ENCODE measurements around the gene GIGYF2. TPM values are rescaled to one million over a fixed set of nuclear protein-coding genes. Genes with fewer than 3 reads are reported as not detected.
"Not testable (repeated sequence)": the region's sequence is repeated elsewhere in the genome, so short reads cannot be mapped to it uniquely, and the experiment has no call there.

GIGYF2 gene
- total and polyA plus RNA-seq, 11 donors, result 25.3 to 78.1 (median 56.5) TPM

GRCh38 chr2:232850039-232850438 lies 152.9 kb downstream of the GIGYF2 start:
- ATAC-seq (no peak), DNase-seq (no peak)
- H3K4me1 ChIP-seq, result peaks cover 0 to 20% (median 0%) of the 10 kb centered on the region in 12 donors
- no peaks in the 10 kb centered on the region for H3K9me3 ChIP-seq
- TF ChIP-seq POLR2A (IDR thresholded peaks at IDR 0.05) (no peak), CTCF (IDR thresholded peaks at IDR 0.05) (no peak)
- WGBS, 4 donors, result 78 to 87% (median 82%) methylated on average over 3 of the region's 3 CpGs
- no peaks in the 10 kb centered on the region for H3K27me3 ChIP-seq
- intact Hi-C loops (cut with DNase I), result loop anchor here in 9 of 10 donors (5.0 to 10.0 kb wide), 4 partner anchors 175 to 402 kb away; partner anchors contain the start of genes ATG16L1 (in 4 of the 9) and NEU2 (in 1 of the 9)
- no peak overlapping the region for H3K4me3 ChIP-seq
- peaks cover 0 to 98% (median 79%) of the 10 kb centered on the region in 9 donors for H3K36me3 ChIP-seq
- no peak overlapping the region for H3K27ac ChIP-seq

- DNase-seq, H3K27me3 ChIP-seq, ATAC-seq, H3K9me3 ChIP-seq, H3K27ac ChIP-seq, H3K4me3 ChIP-seq: not testable (repeated sequence)
- WGBS, 4 donors, result 93 to 97% (median 94%) methylated on average over 11 of the region's 11 CpGs
- intact Hi-C loops (cut with DNase I), result loop anchor here in 9 of 10 donors (2.0 to 10.0 kb wide), 5 partner anchors 173 to 400 kb away; partner anchors contain the start of genes ATG16L1 (in 6 of the 9) and NEU2 (in 1 of the 9)
- peaks cover 0 to 17% (median 0%) of the 10 kb centered on the region in 12 donors for H3K4me1 ChIP-seq
- H3K36me3 ChIP-seq, result peaks cover 0 to 98% (median 72%) of the 10 kb centered on the region in 9 donors
These were observed 154.9 kb downstream of the GIGYF2 start for GRCh38 chr2:232852081-232852480.

GRCh38 chr2:232852676-232853075 lies 155.5 kb downstream of the GIGYF2 start:
- intact Hi-C loops (cut with DNase I), result loop anchor here in 9 of 10 donors (2.0 to 10.0 kb wide), 5 partner anchors 172 to 400 kb away; partner anchors contain the start of genes ATG16L1 (in 6 of the 9) and NEU2 (in 1 of the 9)
- Histone ChIP-seq H3K27me3 (no peaks in the 10 kb centered on the region), H3K4me3 (no peak overlapping the region), H3K36me3 (peaks cover 0 to 98% (median 72%) of the 10 kb centered on the region in 9 donors), H3K9me3 (no peaks in the 10 kb centered on the region), H3K4me1 (peaks cover 0 to 17% (median 0%) of the 10 kb centered on the region in 12 donors), H3K27ac (no peak overlapping the region)
- ATAC-seq (no peak), DNase-seq (no peak)
- TF ChIP-seq CTCF (IDR thresholded peaks at IDR 0.05) (no peak), POLR2A (IDR thresholded peaks at IDR 0.05) (no peak)
- WGBS, 4 donors, result 25 to 35% (median 34%) methylated on average over 2 of the region's 2 CpGs

GRCh38 chr2:232854082-232854481 lies 157.0 kb downstream of the GIGYF2 start:
- H3K36me3 ChIP-seq, result peaks cover 0 to 98% (median 72%) of the 10 kb centered on the region in 9 donors
- peaks cover 0 to 17% (median 0%) of the 10 kb centered on the region in 12 donors for H3K4me1 ChIP-seq
- H3K27ac ChIP-seq, result peak overlapping the region in 1 of 12 donors; percentile 10
- no peak for TF ChIP-seq POLR2A (IDR thresholded peaks at IDR 0.05)
- no peak for TF ChIP-seq CTCF (IDR thresholded peaks at IDR 0.05)
- ATAC-seq, result no peak
- no peak for DNase-seq
- H3K9me3 ChIP-seq, result no peaks in the 10 kb centered on the region
- WGBS, 4 donors, result 55 to 65% (median 58%) methylated on average over 7 of the region's 7 CpGs
- no peaks in the 10 kb centered on the region for H3K27me3 ChIP-seq
- intact Hi-C loops (cut with DNase I), result loop anchor here in 9 of 10 donors (5.0 to 10.0 kb wide), 4 partner anchors 171 to 398 kb away; partner anchors contain the start of genes ATG16L1 (in 4 of the 9) and NEU2 (in 1 of the 9)
- H3K4me3 ChIP-seq, result no peak overlapping the region

All from heart left ventricle (tissue), 16 donors.